HG03571 (cell line): ENCODE measurements around the gene SPOCK1.

Experiments
- ATAC-seq: cut with Tn5 transposase; IDR thresholded peaks from one replicate; pipeline ENCODE4 v1.9.1; 2021; ENCODE audit not compliant: unreplicated experiment

The SPOCK1 gene

GRCh38 chr5:137122558-137122957 is 376.6 kb downstream of the SPOCK1 start:
- no peak for ATAC-seq

- ATAC-seq, result no peak
These were observed 377.1 kb downstream of the SPOCK1 start for GRCh38 chr5:137122075-137122474.

- ATAC-seq, result no peak
These were observed 379.8 kb downstream of the SPOCK1 start for GRCh38 chr5:137119321-137119720.

GRCh38 chr5:137118629-137119028 is 380.5 kb downstream of the SPOCK1 start:
- ATAC-seq, result no peak

GRCh38 chr5:137115152-137115551 is 384.0 kb downstream of the SPOCK1 start:
- no peak for ATAC-seq

- no peak for ATAC-seq
These were observed 384.6 kb downstream of the SPOCK1 start for GRCh38 chr5:137114529-137114928.

- no peak for ATAC-seq
These were observed 385.2 kb downstream of the SPOCK1 start for GRCh38 chr5:137113939-137114338.

GRCh38 chr5:137113161-137113560 is 386.0 kb downstream of the SPOCK1 start:
- ATAC-seq, result no peak

- no peak for ATAC-seq
These were observed 393.6 kb downstream of the SPOCK1 start for GRCh38 chr5:137105351-137106035.

- no peak for ATAC-seq
These were observed 397.6 kb downstream of the SPOCK1 start for GRCh38 chr5:137101544-137101943.

- no peak for ATAC-seq
These were observed 399.5 kb downstream of the SPOCK1 start for GRCh38 chr5:137099651-137100050.

- ATAC-seq, result no peak
These were observed 400.5 kb downstream of the SPOCK1 start for GRCh38 chr5:137098663-137099062.

- no peak for ATAC-seq
These were observed 400.9 kb downstream of the SPOCK1 start for GRCh38 chr5:137098238-137098637.

- ATAC-seq, result no peak
These were observed 401.9 kb downstream of the SPOCK1 start for GRCh38 chr5:137097203-137097602.

- ATAC-seq, result no peak
These were observed 402.7 kb downstream of the SPOCK1 start for GRCh38 chr5:137096149-137097103.

- no peak for ATAC-seq
These were observed 403.5 kb downstream of the SPOCK1 start for GRCh38 chr5:137095597-137095996.

GRCh38 chr5:137092831-137093230 is 406.3 kb downstream of the SPOCK1 start:
- no peak for ATAC-seq

GRCh38 chr5:137091472-137091871 is 407.7 kb downstream of the SPOCK1 start:
- ATAC-seq, result no peak

GRCh38 chr5:137090721-137091120 is 408.4 kb downstream of the SPOCK1 start:
- no peak for ATAC-seq

- no peak for ATAC-seq
These were observed 409.0 kb downstream of the SPOCK1 start for GRCh38 chr5:137090151-137090550.

- no peak for ATAC-seq
These were observed 411.0 kb downstream of the SPOCK1 start for GRCh38 chr5:137088175-137088574.

GRCh38 chr5:137086342-137086741 is 412.8 kb downstream of the SPOCK1 start:
- ATAC-seq, result no peak
